ENCODE results near the gene F2R.

DNA sequence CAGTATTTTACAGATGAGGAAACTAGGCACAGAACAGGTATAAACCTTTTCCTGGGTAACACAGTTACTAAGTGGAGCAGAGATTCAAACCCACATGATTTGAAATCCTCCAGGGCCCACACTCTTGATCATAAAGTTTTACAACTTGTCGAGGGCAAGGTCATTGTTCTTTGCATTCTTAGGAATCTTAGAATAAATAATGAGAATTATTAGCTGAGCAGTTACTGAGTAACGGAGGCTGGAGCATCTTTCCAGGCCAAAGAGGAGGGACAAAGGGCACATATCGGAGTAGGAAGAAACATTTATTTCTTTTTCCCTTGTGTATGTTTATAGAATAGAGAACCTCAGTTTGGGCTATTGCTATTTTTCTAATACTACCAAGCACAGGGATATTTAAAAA is 27.1 kb upstream of the F2R start:
- TF ChIP-seq, protein P1, sequence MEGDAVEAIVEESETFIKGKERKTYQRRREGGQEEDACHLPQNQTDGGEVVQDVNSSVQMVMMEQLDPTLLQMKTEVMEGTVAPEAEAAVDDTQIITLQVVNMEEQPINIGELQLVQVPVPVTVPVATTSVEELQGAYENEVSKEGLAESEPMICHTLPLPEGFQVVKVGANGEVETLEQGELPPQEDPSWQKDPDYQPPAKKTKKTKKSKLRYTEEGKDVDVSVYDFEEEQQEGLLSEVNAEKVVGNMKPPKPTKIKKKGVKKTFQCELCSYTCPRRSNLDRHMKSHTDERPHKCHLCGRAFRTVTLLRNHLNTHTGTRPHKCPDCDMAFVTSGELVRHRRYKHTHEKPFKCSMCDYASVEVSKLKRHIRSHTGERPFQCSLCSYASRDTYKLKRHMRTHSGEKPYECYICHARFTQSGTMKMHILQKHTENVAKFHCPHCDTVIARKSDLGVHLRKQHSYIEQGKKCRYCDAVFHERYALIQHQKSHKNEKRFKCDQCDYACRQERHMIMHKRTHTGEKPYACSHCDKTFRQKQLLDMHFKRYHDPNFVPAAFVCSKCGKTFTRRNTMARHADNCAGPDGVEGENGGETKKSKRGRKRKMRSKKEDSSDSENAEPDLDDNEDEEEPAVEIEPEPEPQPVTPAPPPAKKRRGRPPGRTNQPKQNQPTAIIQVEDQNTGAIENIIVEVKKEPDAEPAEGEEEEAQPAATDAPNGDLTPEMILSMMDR (optimal IDR thresholded peaks at IDR 0.05 in 1 of 3, IDR thresholded peaks at IDR 0.05 in 1 of 3, conservative IDR thresholded peaks at IDR 0.05 in 1 of 3; ENCODE audit: extremely low read depth in 1 of 3, insufficient read depth in 2 of 3, low read length in 3 of 3): no peak
- TF ChIP-seq EZH2 (IDR thresholded peaks at IDR 0.05; ENCODE audit: low read length): no peak

Data from keratinocyte (primary cell).